GM03348 (cell line): ENCODE data around the gene TPK1.
"Not testable (repeated sequence)": the region's sequence is repeated elsewhere in the genome, so short reads cannot be mapped to it uniquely, and the experiment has no call there.

Source experiments
- DNase-seq: peaks from one replicate; pipeline ENCODE4 v3.0.0; 2012; ENCODE audit warnings: low spot score

The TPK1 gene

DNA sequence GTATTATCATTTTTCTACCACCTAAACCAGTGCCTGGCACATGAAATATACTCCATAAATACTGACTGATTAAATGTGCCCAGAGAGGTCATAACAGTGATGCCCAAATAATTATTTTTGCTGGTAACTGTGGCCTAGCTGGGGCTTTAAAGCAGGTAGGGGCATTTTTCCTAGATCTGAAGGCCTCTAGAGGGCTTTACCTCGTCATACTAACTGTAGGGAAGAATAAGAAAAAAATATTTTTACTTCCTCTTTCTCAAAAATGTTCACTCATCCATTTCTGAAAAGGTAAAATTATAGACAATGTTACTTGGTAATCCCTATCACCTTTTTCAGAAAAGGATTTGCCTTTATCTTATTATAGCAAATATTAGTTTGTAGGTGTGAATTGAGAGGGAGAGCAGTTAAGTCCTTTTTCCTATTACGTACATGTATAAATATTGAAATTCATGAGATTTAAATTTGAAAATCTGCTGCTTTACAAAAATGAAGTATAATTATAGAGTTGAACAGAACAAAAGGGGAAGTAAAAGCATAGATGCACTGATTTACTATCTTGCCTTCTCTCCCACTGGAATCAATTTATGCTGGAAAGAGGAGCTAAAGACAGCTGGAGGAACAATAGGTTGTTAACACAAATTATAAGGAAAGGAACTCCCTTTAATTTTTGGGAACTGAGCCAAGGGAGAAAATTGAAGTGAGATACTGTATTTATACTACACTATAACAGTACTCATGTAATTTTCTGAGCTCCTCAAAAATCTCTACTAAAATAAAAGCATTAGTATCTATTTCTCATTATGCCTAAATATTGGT is 360.8 kb downstream of the TPK1 start:
- DNase-seq = no peak

- no peak for DNase-seq
These were observed 361.5 kb downstream of the TPK1 start for GRCh38 chr7:144474363-144474762.

GRCh38 chr7:144473908-144474307 is 361.9 kb downstream of the TPK1 start:
- no peak for DNase-seq

- DNase-seq = no peak
These were observed 365.8 kb downstream of the TPK1 start for GRCh38 chr7:144470078-144470477.

GRCh38 chr7:144468990-144469732 is 366.7 kb downstream of the TPK1 start:
- no peak for DNase-seq

- DNase-seq = no peak
These were observed 376.2 kb downstream of the TPK1 start for GRCh38 chr7:144459635-144460034.

- no peak for DNase-seq
These were observed 380.8 kb downstream of the TPK1 start for GRCh38 chr7:144455040-144455404.

DNA sequence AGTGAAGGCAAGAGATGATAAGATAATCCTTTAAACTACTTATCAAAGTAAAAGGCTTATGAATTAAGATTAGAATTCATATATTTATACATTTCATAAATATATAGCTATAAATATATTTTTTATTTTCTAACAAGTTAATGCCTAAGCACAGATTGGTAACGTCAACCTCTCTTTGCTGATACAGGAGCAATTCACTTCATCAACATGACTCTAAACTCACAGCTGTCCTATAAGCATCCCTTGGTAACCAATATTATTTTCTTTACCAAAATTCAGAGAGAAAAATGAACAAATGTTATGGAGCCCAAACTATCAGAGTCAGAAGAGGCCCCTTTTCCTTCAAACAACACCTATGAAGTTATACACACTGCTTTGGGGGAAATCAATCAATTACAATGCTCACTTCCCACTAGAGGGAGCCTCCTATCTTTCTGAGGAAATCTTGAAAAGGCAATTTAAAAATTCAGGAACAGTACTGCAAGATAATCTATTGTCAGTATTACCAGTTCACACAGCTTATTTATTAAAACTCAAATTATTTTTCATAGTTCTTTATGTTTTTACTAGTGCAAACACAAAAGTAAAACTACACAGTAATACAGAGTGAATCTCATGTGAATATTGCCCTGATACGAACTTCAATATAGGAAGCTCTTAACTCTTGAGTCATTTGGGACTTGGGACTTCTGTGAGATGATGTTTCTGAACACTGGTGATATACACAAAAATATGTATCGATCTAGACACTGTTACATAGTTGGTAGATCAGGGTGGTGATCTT is 381.4 kb downstream of the TPK1 start:
- DNase-seq = peak; percentile 10

- no peak for DNase-seq
These were observed 383.8 kb downstream of the TPK1 start for GRCh38 chr7:144452064-144452463.

DNA sequence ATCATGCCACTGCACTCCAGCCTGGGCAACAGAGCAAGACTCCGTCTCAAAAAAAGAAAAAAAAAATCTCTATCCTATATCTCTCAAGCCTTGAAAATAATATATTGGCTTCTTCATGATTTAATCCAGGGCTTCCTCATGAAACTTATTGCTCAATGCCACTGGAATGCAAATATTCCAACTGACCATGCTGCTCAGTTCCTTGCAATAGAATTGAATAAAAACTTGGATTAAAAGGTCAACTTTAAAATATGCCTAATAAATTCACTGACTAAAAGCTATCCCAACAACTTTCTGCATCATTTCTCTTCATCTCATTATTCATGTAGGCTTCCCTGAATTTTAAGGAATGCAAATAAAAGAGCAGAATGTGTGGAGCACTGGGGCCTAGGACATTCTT is 390.3 kb downstream of the TPK1 start:
- DNase-seq = peak; percentile 13

- DNase-seq = no peak
These were observed 396.1 kb downstream of the TPK1 start for GRCh38 chr7:144439717-144440205.

GRCh38 chr7:144438759-144439158 is 397.1 kb downstream of the TPK1 start:
- DNase-seq = no peak

DNA sequence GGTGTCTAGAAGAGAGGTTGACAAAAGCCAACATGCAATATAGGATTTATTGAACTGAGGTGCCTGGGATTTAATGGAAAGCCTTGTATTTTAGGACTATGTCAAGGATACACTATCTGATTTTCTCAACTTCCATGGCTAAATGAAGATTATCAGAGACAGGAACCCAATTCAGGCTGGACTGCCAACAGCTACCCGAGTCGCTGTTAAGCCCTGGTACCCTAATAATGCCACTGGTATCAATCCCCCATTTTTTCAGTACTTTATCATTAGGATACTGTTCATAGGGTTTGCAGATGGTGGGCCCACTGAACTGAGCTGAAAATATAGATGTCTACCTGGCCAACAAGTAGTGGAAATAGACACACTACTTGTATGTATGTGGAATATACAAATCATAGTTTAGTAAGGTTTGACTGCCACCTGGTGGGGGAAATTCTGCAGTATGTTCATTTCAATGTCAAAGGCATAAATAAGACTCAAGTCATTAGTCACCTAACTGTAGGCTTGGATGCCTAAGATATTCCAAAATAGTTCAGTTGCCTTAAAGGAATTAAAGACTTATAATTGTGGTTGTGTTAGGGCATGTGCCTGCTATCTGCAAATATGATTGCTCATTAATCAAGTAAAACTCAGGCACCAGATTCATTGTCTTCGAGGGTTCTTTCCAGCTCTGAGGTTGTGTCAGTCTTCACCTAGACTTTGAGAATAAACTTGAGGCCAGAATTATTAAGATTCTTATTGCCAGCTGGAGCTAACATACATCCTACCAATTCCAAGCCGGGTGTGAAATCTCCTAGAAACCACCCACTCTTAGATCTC is 398.3 kb downstream of the TPK1 start:
- peak; percentile 65 for DNase-seq

- DNase-seq = no peak
These were observed 399.4 kb downstream of the TPK1 start for GRCh38 chr7:144436500-144436899.

DNA sequence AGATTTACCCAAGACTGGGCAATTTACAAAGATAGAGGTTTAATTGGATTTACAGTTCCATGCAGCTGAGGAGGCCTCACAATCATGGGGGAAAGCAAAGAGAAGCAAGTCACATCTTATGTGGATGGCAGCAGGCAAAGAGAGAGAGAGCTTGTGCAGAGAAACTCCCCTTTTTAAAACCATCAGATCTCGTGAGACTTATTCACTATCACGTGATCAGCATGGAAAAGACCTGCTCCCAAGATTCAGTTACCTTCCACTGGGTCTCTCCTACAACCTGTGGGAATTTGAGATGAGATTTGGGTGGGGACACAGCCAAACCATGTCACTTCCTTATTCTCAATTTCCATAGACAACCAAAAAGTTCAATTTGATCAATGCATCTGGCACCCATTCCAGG is 407.4 kb downstream of the TPK1 start:
- DNase-seq = no peak

DNA sequence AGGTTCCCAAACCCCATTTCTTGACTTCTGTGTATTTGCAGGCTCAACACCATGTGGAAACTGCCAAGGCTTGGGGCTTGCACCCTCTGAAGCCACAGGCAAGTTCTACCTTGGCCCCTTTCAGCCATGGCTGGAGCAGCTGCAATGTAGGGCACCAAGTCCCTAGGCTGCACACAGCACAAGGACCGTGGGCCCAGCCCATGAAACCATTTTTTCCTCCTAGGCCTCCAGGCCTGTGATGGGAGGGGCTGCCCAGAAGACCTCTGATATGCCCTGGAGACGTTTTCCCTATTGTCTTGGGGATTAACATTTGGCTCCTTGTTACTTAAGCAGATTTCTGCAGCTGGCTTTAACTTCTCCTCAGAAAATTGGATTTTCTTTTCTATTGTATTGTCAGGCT is 408.3 kb downstream of the TPK1 start:
- not testable (repeated sequence) for DNase-seq

DNA sequence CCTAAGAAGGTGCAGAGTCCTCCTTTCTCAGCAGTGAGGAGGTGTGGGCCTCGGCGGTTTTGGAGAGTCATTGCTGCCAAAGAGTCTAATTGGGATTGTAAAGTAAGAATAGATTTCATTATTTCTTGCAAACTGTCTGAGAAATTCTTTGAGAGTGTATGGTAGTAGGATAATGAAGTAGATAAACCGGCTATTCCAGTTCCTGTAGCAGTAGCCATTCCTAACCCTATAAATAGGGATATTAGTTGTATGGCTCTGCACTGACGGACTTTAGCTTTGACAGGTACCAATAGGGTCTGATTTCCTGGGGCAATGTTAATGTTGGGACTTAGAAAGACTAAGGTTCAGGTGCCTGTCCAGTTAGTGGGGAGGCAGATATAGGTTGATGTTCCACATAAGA is 416.9 kb downstream of the TPK1 start:
- DNase-seq = not testable (repeated sequence)

DNA sequence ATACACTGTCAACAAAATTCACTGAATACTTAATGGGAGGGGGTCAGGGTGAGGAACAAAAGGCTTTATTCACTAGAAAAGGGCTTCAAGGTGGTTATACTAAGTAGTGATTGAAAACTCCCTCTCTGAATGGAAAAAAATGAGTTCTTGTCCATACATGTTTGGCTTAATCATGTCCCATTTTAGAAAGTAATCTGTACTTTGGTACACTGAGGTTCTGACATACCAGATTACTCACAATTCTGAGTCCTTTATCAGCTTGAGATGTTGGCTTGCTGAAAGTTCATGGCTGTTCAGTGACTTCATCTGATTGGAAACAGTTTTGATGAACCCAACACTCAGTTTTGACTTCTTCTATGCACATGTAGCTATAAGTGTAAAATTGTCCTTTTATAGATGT is 419.5 kb downstream of the TPK1 start:
- no peak for DNase-seq

DNA sequence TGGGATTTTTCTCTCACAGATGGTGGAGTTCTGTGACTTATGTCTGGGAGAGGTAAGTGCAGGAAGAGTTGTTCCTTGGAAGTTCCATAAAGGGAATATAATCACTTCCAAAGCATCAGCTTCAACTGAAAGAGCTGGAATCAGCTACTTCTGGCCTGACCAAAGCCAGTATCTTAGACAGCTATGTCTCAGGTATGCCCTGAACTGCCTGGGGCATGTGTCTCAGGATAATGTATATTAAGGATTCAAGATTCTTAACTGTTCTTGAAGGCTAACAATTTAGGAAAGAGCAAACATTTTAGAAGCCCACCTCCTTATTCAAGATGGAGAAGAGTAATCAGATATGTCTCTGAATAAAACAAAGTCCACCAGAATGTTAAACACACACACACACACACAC is 420.0 kb downstream of the TPK1 start:
- no peak for DNase-seq

DNA sequence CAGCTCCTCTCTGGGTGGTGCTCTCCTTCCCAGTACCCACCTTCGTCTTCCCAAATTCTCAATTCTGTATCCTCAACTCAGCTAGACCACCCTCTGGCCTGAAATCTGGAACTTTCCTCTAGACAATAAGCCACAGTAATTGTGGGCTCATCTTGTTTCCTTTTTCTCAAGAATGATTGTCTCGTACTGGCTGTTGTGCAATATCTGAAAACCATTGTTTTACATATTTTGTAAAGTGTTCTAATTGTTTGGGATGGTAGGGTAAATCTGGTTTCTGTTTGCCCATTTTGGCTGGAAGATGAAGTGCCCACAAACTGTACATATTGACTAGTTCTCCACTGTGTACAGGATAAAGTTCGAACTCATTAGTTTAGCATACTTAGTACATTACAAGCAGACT is 421.0 kb downstream of the TPK1 start:
- no peak for DNase-seq

DNA sequence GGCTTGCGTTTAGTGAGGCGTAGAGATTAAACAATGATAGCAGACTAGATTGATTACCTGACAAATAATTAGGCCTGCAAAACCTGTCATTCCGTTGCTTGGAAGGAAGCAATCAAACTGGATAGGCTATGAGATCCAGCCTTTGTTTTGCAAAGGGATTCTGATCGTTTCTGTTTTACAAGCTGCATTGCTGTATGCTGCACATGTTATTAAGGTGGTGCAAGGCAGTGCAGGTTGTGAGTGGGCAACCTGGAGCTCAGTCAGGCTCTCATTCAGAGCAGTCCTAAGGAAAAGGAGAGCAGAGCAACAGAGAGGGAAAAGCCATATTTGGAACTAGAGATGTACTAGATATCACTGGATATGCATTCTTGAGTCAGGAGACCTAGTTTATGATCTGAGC is 425.4 kb downstream of the TPK1 start:
- no peak for DNase-seq

GRCh38 chr7:144408121-144408520 is 427.7 kb downstream of the TPK1 start:
- no peak for DNase-seq
